ENCODE results near the gene SOX1. TPM values are rescaled to one million over a fixed set of nuclear protein-coding genes. Genes with fewer than 3 reads are reported as not detected.

Gene SOX1
- not detected for total RNA-seq
- long read RNA-seq: 0 reads

DNA sequence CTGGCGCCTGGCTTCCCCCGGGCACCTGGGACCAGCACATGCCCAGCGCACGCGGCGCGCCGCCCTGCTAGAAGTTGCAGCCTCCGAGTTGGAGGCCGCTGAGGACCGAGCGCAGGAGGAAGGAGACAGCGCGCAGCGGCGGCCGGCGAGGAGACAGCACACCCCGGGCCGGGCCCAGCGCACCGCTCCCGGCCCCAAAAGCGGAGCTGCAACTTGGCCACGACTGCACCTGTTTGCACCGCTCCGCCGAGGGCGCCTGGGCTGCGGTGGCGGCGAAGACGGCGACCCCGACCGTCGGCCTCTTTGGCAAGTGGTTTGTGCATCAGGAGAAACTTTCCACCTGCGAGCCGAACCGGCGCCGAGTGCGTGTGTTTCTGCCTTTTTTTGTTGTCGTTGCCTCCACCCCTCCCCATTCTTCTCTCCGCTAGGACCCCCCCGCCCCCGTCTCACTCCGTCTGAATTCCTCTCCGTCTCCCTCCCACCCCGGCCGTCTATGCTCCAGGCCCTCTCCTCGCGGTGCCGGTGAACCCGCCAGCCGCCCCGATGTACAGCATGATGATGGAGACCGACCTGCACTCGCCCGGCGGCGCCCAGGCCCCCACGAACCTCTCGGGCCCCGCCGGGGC, at the start of gene SOX1:
TSS of gene SOX1 (plus strand) at position 34 of the 626 bp plus-strand sequence. CDS start at position 544, 510 bp downstream.
- H3K4me3 ChIP-seq: no peak within 1 kb of the TSS

DNA sequence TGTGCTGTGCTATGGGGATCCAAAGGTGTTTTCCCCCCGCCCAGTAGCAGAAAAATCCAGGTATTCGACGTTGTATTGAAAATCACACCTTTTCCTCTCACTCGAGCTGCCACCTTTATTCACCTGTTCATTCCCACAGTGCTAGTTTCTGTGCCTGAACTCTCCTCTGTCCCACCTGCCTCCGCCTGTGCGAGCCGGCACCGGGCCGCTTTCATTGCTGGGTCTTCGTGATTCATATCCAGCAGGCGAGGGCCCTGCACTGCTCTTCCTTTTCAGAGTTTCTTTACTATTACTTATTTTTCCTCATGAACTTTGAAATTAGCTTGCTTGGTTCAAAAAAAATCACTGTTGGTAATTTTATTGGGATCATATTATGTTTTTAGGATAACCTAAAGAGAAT, 42.4 kb upstream of the SOX1 start:
- ATAC-seq (no peak), DNase-seq (no peak)
- H3K9me3 ChIP-seq: no peaks in the 10 kb centered on the region
- H3K27ac ChIP-seq: no peak overlapping the region
- H3K36me3 ChIP-seq: no peaks in the 10 kb centered on the region
- WGBS (ENCODE audit: insufficient coverage, low coverage, low lambda C conversion rate, missing lambda C conversion rate): 73% methylated on average over 10 of the region's 11 CpGs
- TF ChIP-seq, protein P1, sequence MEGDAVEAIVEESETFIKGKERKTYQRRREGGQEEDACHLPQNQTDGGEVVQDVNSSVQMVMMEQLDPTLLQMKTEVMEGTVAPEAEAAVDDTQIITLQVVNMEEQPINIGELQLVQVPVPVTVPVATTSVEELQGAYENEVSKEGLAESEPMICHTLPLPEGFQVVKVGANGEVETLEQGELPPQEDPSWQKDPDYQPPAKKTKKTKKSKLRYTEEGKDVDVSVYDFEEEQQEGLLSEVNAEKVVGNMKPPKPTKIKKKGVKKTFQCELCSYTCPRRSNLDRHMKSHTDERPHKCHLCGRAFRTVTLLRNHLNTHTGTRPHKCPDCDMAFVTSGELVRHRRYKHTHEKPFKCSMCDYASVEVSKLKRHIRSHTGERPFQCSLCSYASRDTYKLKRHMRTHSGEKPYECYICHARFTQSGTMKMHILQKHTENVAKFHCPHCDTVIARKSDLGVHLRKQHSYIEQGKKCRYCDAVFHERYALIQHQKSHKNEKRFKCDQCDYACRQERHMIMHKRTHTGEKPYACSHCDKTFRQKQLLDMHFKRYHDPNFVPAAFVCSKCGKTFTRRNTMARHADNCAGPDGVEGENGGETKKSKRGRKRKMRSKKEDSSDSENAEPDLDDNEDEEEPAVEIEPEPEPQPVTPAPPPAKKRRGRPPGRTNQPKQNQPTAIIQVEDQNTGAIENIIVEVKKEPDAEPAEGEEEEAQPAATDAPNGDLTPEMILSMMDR (IDR thresholded peaks at IDR 0.05): no peak
- no peak for TF ChIP-seq POLR2A (IDR thresholded peaks at IDR 0.05)
- H3K27me3 ChIP-seq: no peaks in the 10 kb centered on the region
- H3K4me1 ChIP-seq: no peaks in the 10 kb centered on the region
- intact Hi-C loops (cut with DNase I): no loop called here
- no peak overlapping the region for H3K4me3 ChIP-seq

More for the DNA sequence above, at the start of gene SOX1:
- peaks cover 0 to 7% (median 0%) of the 10 kb centered on the region in 4 donors for H3K4me1 ChIP-seq
- intact Hi-C loops (cut with DNase I): no loop called here
- no peaks in the 10 kb centered on the region for H3K9me3 ChIP-seq
- peaks cover 9 to 49% of the 10 kb centered on the region in 2 donors for H3K27me3 ChIP-seq
- ATAC-seq (no peak), DNase-seq (no peak)
- H3K36me3 ChIP-seq: no peaks in the 10 kb centered on the region
- WGBS (ENCODE audit: insufficient coverage, low coverage, low lambda C conversion rate, missing lambda C conversion rate): 12% methylated on average over 28 of the region's 66 CpGs
- TF ChIP-seq, protein P1 (IDR thresholded peaks at IDR 0.05): no peak
- TF ChIP-seq POLR2A (IDR thresholded peaks at IDR 0.05): no peak
- H3K27ac ChIP-seq: no peak within 1 kb of the TSS

DNA sequence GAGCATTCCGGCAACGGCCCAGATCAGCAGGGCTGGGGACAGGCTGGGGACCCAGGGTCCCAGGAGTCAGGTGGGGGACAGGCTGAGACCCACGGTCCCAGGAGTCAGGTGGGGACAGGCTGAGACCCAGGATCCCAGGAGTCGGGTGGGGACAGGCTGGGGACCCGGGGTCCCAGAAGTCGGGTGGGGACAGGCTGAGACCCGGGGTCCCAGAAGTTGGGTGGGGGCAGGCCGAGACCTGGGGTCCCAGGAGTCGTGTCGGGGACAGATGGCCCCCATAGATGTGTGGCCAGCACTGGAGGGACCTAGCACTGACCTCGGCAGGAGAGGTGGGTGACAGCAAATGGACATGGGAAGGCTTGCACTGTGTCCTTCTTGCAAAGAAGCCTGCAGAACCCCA, 39.7 kb upstream of the SOX1 start:
- no peaks in the 10 kb centered on the region for H3K4me1 ChIP-seq
- no peak overlapping the region for H3K4me3 ChIP-seq
- intact Hi-C loops (cut with DNase I): no loop called here
- no peaks in the 10 kb centered on the region for H3K9me3 ChIP-seq
- no peaks in the 10 kb centered on the region for H3K36me3 ChIP-seq
- ATAC-seq (peak in 1 of 4 donors; percentile 41), DNase-seq (no peak)
- 73% methylated on average over 8 of the region's 11 CpGs for whole genome bisulfite sequencing (ENCODE audit: insufficient coverage, low coverage, low lambda C conversion rate, missing lambda C conversion rate)
- H3K27ac ChIP-seq: no peak overlapping the region
- H3K27me3 ChIP-seq: no peaks in the 10 kb centered on the region
- TF ChIP-seq, protein P1 (IDR thresholded peaks at IDR 0.05): no peak
- TF ChIP-seq POLR2A (IDR thresholded peaks at IDR 0.05): no peak

DNA sequence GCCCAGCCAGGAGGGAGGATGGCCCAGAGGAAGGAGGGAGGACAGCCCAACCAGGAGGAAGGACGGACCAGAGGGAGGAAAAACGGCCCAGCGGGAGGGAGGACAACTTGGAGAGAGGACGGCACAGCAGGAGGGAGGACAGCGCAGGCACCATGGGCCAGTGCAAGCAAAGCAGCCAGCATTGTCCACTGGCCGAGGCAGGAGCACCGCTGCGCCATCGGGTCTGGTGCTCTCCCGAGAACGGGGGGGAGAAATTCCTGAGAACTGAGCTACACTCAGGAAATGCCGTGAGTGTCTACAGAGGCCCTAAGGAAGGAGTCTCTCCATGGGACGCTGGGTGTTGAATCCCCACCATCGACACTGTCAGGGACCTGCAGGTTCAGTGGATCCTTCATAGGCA, 38.5 kb upstream of the SOX1 start:
- Histone ChIP-seq H3K27me3 (no peaks in the 10 kb centered on the region), H3K9me3 (no peaks in the 10 kb centered on the region), H3K27ac (no peak overlapping the region), H3K36me3 (no peaks in the 10 kb centered on the region), H3K4me3 (no peak overlapping the region), H3K4me1 (no peaks in the 10 kb centered on the region)
- 93% methylated on average over 4 of the region's 14 CpGs for WGBS (ENCODE audit: insufficient coverage, low coverage, low lambda C conversion rate, missing lambda C conversion rate)
- no peak for ATAC-seq
- TF ChIP-seq, protein P1 (IDR thresholded peaks at IDR 0.05): no peak
- TF ChIP-seq POLR2A (IDR thresholded peaks at IDR 0.05): no peak
- no peak for DNase-seq
- intact Hi-C loops (cut with DNase I): no loop called here
